CD4-positive, alpha-beta T cell treated with Interleukin-4 for 1 hour (primary cell): ENCODE results near the gene PCSK9.

Experiments used
- DNase-seq, 2 donors: peaks; one replicate each; pipeline ENCODE4 v3.0.0-alpha.2; 2020 to 2022

PCSK9 gene

DNA sequence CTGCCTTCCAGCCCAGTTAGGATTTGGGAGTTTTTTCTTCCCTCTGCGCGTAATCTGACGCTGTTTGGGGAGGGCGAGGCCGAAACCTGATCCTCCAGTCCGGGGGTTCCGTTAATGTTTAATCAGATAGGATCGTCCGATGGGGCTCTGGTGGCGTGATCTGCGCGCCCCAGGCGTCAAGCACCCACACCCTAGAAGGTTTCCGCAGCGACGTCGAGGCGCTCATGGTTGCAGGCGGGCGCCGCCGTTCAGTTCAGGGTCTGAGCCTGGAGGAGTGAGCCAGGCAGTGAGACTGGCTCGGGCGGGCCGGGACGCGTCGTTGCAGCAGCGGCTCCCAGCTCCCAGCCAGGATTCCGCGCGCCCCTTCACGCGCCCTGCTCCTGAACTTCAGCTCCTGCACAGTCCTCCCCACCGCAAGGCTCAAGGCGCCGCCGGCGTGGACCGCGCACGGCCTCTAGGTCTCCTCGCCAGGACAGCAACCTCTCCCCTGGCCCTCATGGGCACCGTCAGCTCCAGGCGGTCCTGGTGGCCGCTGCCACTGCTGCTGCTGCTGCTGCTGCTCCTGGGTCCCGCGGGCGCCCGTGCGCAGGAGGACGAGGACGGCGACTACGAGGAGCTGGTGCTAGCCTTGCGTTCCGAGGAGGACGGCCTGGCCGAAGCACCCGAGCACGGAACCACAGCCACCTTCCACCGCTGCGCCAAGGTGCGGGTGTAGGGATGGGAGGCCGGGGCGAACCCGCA is at the start of gene PCSK9:
Gene PCSK9, plus strand, starts transcription at position 207 of the 741 bp plus-strand sequence. Its CDS starts 290 bp downstream, at position 497.
- DNase-seq = no peak

DNA sequence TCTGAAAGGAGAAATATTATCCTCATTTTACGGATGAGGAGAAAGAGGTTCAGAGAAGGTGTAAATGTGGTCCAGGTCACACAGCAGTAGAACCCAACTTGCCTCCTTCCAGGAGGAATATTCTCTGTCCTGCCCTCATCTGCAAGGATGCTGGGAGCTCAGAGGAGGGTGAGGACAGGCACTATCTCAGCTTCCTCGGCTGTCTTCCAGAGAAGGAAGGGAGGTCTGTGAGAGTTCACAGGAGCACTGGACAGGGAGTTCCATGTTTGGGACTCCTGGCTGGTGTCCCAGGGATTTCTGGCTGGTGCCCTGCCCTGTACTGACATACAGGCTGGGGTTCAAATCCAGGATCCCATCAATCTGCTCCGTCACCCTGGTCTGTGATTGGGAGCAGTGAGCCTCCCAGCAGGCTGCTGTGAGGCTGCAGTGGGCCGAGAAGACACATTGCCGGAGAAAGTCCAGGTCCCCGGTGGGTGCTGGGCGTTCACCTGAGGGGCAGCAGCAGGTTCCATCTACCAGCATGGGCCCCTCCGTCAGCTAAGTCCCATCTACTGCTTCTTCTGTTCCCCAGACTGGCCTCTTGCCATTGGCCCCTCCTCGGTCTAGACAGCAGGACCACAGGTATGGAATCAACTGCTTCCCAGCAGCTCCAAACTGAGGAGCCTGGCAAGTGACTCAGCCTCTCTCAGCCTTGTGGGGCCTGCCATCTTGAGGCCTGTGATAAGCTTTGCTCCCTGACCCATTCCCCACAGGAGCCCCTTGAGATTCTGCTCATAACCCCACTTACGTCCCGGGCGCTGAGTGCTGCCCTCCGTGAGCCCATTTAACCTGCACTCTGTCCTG is 49.2 kb upstream of the PCSK9 start:
- no peak for DNase-seq

- DNase-seq = no peak
Observed at GRCh38 chr1:54990916-54991315, 48.4 kb upstream of the PCSK9 start.

DNA sequence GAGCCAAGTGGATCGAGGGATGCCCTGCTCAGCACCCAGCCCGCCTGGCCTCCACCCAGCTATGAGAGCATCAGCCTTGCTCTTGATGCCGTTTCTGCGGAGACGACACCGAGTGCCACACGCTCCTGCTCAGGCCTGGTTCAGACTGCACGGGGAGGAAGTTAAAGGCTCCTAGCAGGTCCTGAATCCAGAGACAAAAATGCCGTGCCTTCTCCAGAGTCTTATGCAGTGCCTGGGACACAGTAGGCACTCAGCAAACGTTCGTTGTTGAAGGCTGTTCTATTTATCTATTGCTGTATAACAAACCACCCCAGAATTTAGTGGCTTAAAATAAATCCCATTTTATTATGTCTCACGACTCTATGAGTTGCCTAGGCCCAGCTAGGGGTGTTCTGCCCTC is 47.4 kb upstream of the PCSK9 start:
- DNase-seq = no peak

GRCh38 chr1:54993140-54993539 is 46.2 kb upstream of the PCSK9 start:
- no peak for DNase-seq

GRCh38 chr1:54994355-54994990 is 44.9 kb upstream of the PCSK9 start:
- no peak for DNase-seq

- no peak for DNase-seq
Observed at GRCh38 chr1:54995013-54995760, 44.2 kb upstream of the PCSK9 start.

GRCh38 chr1:54995835-54996234 is 43.5 kb upstream of the PCSK9 start:
- peak; percentile 43 to 65 for DNase-seq

DNA sequence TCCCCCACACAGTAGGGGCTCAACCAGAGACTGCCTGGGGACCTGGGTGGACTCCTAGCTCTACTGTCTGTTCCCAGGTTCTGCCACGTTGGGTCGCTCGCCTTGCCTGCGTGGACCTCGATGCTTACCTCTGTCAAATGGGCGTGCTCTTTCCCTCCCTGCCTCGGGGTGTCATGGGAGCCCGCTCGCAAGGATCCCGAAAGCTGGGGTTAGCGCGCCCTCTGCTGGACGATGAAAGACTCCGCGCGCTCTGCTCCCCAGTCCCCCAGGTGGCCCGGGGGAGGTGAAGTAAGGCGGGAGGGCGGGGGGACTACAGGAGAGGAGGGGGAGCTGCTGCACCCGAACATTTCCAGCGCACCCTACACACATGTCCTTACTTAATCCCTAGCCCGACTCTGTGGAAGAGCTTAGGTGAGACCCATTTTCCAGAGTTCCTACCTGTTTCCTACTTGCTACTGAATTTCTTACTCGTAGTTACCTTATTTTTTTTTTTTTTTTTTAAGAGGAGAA is 42.9 kb upstream of the PCSK9 start:
- peak; percentile 76 to 83 for DNase-seq

DNA sequence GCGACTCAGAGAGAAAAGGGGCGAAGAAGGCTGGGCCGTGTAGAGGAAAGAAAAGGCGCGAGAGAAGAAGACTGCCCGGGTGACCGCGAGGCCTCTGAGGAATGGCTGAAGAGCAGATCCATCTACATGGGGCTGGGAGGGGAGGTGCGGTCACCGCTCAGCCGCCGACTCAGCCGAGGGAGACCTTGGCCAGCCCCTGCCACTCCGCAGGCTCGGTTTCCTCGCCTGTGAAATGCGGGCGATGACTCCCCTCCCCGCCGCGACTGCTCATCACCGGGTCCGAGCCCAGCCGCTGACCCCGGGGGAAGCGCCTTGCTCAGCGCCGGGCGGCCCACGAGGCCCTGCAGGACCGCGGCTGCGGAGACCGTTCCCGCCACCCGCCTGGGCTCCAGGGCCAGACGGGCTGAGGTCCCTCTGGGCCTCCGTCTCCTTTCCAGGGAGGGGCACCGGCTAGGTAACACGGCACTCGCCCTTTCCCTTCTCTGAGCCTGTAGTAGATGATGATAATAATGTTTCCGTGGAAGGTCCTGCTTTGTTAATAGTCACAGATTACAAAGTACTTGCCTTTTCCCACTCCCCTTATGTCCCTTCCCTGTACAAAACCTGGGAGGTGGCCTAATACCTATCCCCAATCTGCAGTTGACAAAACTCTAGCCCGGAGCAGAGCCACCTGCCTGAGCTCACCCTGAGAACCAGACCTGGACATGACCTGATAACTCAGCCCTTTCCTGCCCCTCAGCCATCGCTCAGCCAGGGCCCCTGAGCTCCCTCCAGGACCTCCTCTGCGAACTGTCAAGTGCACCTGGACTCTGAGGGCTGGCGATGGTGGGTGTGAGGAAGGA is 42.3 kb upstream of the PCSK9 start:
- no peak for DNase-seq

DNA sequence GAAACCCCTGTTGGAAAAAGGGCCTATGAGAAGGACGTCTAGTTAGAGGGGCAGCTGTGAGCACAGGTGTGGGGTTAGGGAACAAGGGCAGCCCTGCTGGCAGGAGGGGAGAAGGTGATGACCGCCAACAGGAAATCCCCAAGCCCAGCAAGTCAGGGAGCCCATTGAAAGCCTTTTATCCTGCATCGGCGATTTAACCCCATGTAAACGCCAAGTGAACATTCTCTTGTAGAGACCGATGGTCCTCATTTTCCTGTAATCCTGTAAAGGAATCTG is 41.7 kb upstream of the PCSK9 start:
- DNase-seq = no peak

DNA sequence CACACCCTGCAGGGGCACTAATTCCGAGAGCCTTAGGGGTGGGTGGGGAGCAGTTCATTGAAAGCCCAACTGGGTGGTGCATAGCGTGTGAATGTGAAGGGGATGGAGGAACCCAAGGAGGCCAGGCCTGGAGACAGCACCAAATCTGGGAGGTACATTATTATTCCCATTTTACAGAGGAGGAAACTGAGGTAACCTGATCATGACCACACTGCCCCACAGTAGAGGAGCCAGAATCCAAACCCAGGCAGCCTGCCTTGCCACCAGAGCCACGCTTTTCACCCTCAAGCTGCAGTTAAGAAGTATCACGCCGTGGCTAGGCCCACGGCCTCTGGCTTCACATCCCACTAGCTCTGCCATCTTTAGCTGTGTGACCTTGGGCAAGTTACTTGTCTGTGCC is 41.2 kb upstream of the PCSK9 start:
- no peak for DNase-seq

DNA sequence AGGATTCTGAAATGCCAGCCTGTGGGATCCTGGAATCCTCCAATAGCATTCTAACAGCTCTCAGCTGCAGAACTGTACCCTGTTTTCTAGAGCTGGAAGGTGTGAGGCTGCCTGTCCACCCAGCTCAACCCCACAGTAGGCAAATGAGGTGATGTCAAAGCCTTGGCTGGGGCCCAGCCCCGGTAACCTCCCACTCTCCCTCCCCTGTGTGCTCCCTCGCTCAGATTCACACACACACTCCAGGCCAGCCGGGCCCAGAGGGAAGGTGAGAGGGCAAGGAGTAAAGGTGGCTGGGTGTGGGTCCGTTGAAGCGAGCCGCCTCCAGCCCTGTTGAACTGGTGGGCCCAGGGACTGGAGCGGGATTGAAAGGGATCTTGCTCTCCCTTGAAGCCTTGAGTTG is 40.7 kb upstream of the PCSK9 start, which contains the start of gene BSND:
Gene BSND, plus strand, starts transcription at position 257 of the 400 bp plus-strand sequence. CDS start 254 bp downstream, outside the sequence.
- DNase-seq = no peak

DNA sequence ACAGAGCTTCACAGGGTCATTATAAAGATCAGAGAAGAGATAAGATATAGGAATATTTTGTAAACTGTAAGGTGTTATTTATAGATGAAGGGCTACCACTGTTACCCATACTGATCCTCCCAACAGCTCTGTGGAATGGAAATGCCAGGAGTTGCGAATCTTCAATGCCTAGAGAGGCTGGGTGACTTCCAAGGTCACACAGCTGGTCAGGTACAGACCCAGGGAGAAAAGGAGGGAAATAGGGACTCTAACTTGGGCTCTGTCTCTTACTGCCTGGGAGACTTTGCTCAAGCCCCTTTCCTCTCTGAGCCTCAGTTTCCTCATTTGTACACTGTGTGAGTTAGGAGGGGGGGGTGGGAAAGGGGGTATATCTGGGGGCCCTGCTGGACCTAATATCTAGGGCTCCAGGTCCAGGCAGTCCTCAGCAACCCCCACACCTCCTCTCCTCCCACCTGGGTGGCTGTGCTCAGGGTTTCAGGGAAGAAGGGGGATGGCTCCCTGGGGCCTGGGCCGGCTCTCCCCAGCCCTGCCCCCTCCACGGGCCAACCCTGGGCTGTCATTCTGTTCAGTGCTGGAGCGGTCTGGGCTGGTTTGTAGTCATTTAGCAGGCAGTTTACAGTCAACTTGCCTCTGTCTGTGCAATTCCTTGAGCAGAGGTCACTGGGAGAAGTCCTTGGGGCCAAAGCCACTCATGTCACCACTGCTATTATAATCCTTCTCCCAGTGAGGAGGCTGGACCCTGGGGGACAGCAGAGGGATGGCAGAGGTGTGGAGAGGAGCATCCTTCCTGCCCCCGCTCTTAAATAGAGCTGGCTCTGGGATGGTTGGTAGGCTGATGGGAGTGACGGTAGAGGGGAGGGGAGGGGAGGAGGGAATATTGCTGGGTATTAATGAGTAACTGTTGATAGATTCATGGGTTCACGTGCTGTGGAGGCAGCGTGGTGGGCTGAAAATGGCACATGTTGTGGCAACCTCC is 39.0 kb upstream of the PCSK9 start:
- no peak for DNase-seq

DNA sequence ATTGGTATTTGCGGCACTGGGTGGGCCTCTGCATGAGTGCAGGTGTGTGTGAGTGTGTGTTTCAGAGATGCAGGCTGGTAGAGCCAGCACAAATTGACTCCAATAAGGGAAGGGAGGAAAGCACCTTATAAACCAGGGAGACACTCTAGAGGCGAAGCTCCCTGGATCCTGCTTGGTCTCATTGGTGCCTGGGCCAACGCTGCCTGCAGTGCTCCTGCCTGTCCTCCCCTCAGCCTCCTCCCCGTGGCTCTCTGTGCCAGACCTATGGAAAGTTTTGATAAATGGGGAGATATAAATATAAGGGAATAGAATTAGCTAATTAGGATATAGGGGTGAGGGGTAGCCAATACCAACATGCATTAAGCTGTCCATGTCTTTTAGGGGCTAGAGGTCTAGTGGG is 38.0 kb upstream of the PCSK9 start:
- no peak for DNase-seq

DNA sequence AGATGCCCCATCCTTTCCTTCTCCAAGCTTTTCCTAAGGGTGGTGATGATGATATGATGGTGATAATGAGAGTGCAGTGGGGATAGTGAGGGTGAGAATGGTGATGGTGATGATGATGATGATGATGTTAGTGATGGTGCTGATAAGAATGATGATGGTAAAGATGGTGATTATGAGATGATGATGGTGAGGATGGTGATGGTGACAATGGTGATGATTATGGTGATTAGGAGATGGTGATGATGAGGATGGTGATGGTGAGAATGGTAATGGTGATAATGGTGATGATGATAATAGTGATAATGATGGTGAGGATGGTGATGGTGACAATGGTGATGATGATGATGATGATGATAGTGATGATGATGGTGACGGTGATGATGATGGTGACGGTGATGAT is 36.7 kb upstream of the PCSK9 start:
- DNase-seq = no peak

DNA sequence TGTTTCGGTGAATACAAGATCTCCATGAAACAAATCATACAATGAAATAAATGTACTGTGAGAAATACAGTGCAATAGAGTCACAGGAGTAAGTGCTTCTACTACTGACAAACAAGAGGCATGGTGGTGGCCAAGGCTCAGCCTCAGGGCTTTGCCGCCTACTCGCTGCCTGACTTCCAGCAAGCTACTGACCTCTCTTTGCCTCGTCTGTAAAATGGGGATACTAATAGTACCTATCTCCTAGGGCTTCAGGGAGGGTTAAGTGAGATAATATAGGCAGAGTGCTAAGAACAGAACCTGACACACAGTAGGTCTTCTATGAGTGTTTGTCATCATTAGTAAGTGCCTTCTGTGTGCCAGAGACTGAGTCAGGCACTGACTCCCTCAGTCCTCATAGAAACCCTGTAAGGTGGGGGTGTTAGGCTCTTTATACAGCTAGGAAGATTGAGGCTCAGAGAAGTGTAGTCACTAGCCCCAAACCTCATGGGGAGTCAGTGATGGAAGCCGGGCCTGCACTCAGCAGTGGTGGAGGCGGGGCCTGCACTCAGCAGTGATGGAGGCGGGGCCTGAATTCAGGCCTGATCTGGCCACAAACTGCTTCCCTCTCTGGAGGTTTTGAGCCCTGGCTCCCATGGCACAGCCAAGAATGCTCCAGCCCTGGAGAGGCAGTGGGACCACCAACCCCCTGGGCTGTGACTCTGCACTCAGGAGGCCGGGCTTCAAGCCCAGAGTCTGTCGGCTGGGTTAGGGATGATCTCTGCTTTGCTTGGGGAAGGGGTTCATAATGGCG is 33.8 kb upstream of the PCSK9 start:
- no peak for DNase-seq

- no peak for DNase-seq
Observed at GRCh38 chr1:55006931-55007330, 32.4 kb upstream of the PCSK9 start.

DNA sequence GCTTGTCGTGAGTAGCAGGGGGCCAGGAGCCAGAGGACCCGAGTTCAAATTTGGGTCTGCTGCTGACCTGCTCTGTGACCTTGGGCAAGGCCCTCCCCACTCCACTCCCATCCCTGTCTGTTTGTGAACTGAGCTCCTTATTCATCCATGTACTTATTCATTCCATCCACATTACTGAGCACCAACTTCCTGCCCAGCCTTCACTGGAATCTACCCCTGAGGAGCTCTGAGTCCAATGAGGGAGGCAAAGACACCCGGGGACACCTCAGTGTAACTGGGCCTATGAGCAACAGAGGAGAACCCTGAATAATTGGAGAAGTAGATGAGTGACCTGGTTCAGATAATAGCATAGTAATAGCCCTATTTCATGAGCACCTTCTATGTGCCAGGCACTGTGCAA is 31.7 kb upstream of the PCSK9 start:
- DNase-seq = no peak
